ENCODE data around the gene PHF1.

DNA sequence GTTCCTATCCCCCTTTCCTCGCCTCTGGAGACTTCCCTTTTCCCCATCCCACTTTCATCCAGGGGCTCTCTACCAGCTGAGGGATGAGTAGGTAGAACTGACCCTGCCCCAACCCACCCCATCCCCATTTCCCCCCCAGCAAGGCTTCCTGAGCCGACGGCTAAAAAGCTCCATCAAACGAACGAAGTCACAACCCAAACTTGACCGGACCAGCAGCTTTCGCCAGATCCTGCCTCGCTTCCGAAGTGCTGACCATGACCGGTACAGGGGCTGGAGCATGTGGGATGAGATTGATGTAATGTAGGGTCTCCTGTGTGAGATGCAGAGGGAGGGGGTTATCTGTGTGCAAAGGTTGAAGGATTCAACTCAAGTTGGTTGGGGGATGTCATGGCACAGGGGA lies 21.7 kb downstream of the PHF1 start:
- no peak for TF ChIP-seq POLR2A (IDR thresholded peaks at IDR 0.05)
- no peak for TF ChIP-seq CTCF (IDR thresholded peaks at IDR 0.05)

Measured in Peyer's patch (tissue), 4 donors.